Activated CD8-positive, alpha-beta memory T cell treated with anti-CD3 and anti-CD28 coated beads, Interleukin-2, amount 50 U/mL, for 4 hours (primary cell): ENCODE measurements around the gene TRMT11.
"Not testable (repeated sequence)": the region's sequence is repeated elsewhere in the genome, so short reads cannot be mapped to it uniquely, and the experiment has no call there.

Source experiments
- DNase-seq: peaks from one replicate; pipeline ENCODE4 v3.0.0-alpha.2; 2020

Gene TRMT11

GRCh38 chr6:125994670-125995488 lies 8.5 kb downstream of the TRMT11 start:
- no peak for DNase-seq

GRCh38 chr6:125995972-125996580 lies 9.7 kb downstream of the TRMT11 start:
- DNase-seq: peak; percentile 70

- no peak for DNase-seq
Observed at GRCh38 chr6:126002755-126003679, 16.7 kb downstream of the TRMT11 start.

GRCh38 chr6:126007800-126008199 lies 21.5 kb downstream of the TRMT11 start:
- no peak for DNase-seq

- DNase-seq: no peak
Observed at GRCh38 chr6:126010040-126010439, 23.7 kb downstream of the TRMT11 start.

GRCh38 chr6:126015863-126016262 lies 29.5 kb downstream of the TRMT11 start:
- DNase-seq: no peak

- no peak for DNase-seq
Observed at GRCh38 chr6:126016591-126016990, 30.3 kb downstream of the TRMT11 start.

GRCh38 chr6:126017668-126018067 lies 31.3 kb downstream of the TRMT11 start:
- no peak for DNase-seq

- DNase-seq: no peak
Observed at GRCh38 chr6:126020305-126021050, 34.1 kb downstream of the TRMT11 start.

GRCh38 chr6:126023474-126023873 lies 37.1 kb downstream of the TRMT11 start:
- DNase-seq: not testable (repeated sequence)

- no peak for DNase-seq
Observed at GRCh38 chr6:126026001-126026400, 39.7 kb downstream of the TRMT11 start.

- DNase-seq: no peak
Observed at GRCh38 chr6:126027601-126028000, 41.3 kb downstream of the TRMT11 start.

- no peak for DNase-seq
Observed at GRCh38 chr6:126030045-126030444, 43.7 kb downstream of the TRMT11 start.

- DNase-seq: no peak
Observed at GRCh38 chr6:126033696-126034095, 47.4 kb downstream of the TRMT11 start.

GRCh38 chr6:126034656-126035055 lies 48.3 kb downstream of the TRMT11 start:
- DNase-seq: no peak

GRCh38 chr6:126035764-126036163 lies 49.4 kb downstream of the TRMT11 start:
- no peak for DNase-seq

GRCh38 chr6:126038234-126038633 lies 51.9 kb downstream of the TRMT11 start:
- no peak for DNase-seq

GRCh38 chr6:126039284-126039683 lies 52.9 kb downstream of the TRMT11 start:
- DNase-seq: no peak

GRCh38 chr6:126040394-126040793 lies 54.1 kb downstream of the TRMT11 start:
- DNase-seq: no peak

- no peak for DNase-seq
Observed at GRCh38 chr6:126040826-126041225, 54.5 kb downstream of the TRMT11 start.

GRCh38 chr6:126041516-126041915 lies 55.2 kb downstream of the TRMT11 start:
- no peak for DNase-seq

- no peak for DNase-seq
Observed at GRCh38 chr6:126042001-126042419, 55.7 kb downstream of the TRMT11 start.

GRCh38 chr6:126047648-126048047 lies 61.3 kb downstream of the TRMT11 start:
- DNase-seq: no peak
